Measurements from ENCODE around the gene CEP164. TPM values are rescaled to one million over a fixed set of nuclear protein-coding genes. Genes with fewer than 3 reads are reported as not detected.

Gene CEP164
- total RNA-seq, 1 experiment from 2014 or later, result 22.2 TPM

- H4K20me1 ChIP-seq (ENCODE audit: insufficient read depth), result no peaks in the 10 kb centered on the region
- ATAC-seq (no peak), DNase-seq (ENCODE audit: low read depth, low spot score) (no peak)
- no peak overlapping the region for H3K4me3 ChIP-seq (replicated peaks in 1 of 2; ENCODE audit: low read depth in 1 of 2, low read length in 2 of 2)
- no peaks in the 10 kb centered on the region for H3K79me2 ChIP-seq (ENCODE audit: insufficient read depth, low read length)
- RAD21 ChIA-PET (ENCODE audit: low non-redundant PET in 1 of 2, low total read pairs in 2 of 2, uncharacterized antibody in 2 of 2, unreplicated experiment in 2 of 2), result no interaction called here
- H2AFZ ChIP-seq (ENCODE audit: low read depth, low read length, poor library complexity, severe bottlenecking), result no peak overlapping the region
- CTCF ChIA-PET, result no interaction called here
- peaks cover 0 to 3% of the 10 kb centered on the region in 2 experiments; a peak in 2 of 4 replicates for H3K4me1 ChIP-seq (ENCODE audit: control insufficient read depth in 1 of 2, insufficient read depth in 2 of 2, low read length in 2 of 2)
- H3K36me3 ChIP-seq (ENCODE audit: control insufficient read depth in 1 of 2, insufficient read depth in 2 of 2, low read length in 2 of 2), result peaks cover 8 to 15% of the 10 kb centered on the region in 2 experiments
- no peak for TF ChIP-seq EGR1 (IDR thresholded peaks at IDR 0.05; ENCODE audit: low read depth)
- no peak for TF ChIP-seq SIN3A (IDR thresholded peaks at IDR 0.05; ENCODE audit: low read depth)
- TF ChIP-seq ZBTB33 (IDR thresholded peaks at IDR 0.05; ENCODE audit: extremely low read depth, insufficient replicate concordance, low read length), result no peak
- TF ChIP-seq FOSL1 (IDR thresholded peaks at IDR 0.05; ENCODE audit: low read depth), result no peak
- no peak for TF ChIP-seq CTCF (IDR thresholded peaks at IDR 0.05 in 2 of 3, conservative IDR thresholded peaks at IDR 0.05 in 1 of 3; ENCODE audit: borderline replicate concordance in 1 of 3, insufficient read depth in 1 of 3, low read depth in 2 of 3, low read length in 2 of 3)
- TF ChIP-seq EZH2phosphoT487 (IDR thresholded peaks at IDR 0.05; ENCODE audit: borderline replicate concordance), result no peak
- no peak for TF ChIP-seq JUND (IDR thresholded peaks at IDR 0.05)
- TF ChIP-seq REST (IDR thresholded peaks at IDR 0.05; ENCODE audit: low read depth), result no peak
- TF ChIP-seq ZFX (IDR thresholded peaks at IDR 0.05), result no peak
- TF ChIP-seq POLR2A (IDR thresholded peaks at IDR 0.05; ENCODE audit: borderline replicate concordance, extremely low read depth, insufficient read depth, insufficient read length), result no peak
- TF ChIP-seq SP1 (IDR thresholded peaks at IDR 0.05; ENCODE audit: low read depth), result no peak
- no peak for TF ChIP-seq TCF7L2 (IDR thresholded peaks at IDR 0.05; ENCODE audit: borderline replicate concordance, extremely low read depth, insufficient read depth, insufficient read length)
- TF ChIP-seq ATF3 (IDR thresholded peaks at IDR 0.05), result no peak
- TF ChIP-seq ELF1 (IDR thresholded peaks at IDR 0.05; ENCODE audit: borderline replicate concordance, low read depth), result no peak
- TF ChIP-seq CBX3 (IDR thresholded peaks at IDR 0.05; ENCODE audit: low read depth), result no peak
- TF ChIP-seq POLR2AphosphoS5 (IDR thresholded peaks at IDR 0.05; ENCODE audit: low read depth, low read length), result no peak
- no peak for TF ChIP-seq MAX (IDR thresholded peaks at IDR 0.05)
- H3K9me3 ChIP-seq (ENCODE audit: control insufficient read depth in 1 of 2, insufficient read depth in 1 of 2, low read depth in 1 of 2, low read length in 2 of 2), result no peaks in the 10 kb centered on the region
- intact Hi-C loops (cut with micrococcal nuclease), result no loop called here
- H3K9me2 ChIP-seq (ENCODE audit: insufficient read depth), result no peaks in the 10 kb centered on the region
- H3K27ac ChIP-seq (ENCODE audit: low read depth, low read length), result no peak overlapping the region
- BruUV-seq (replicated peaks), result no TSS peak
- no peak overlapping the region for H3K9ac ChIP-seq (ENCODE audit: low read length)
- no peaks in the 10 kb centered on the region for H3K27me3 ChIP-seq (ENCODE audit: insufficient read depth, low read length)
- H3K4me2 ChIP-seq (ENCODE audit: low read length), result no peak overlapping the region
- POLR2A ChIA-PET, result no interaction called here
Measured at GRCh38 chr11:117394221-117394925, 66.7 kb downstream of the CEP164 start.
